Fibroblast of lung (primary cell): ENCODE measurements around the gene MAPK8. TPM values are rescaled to one million over a fixed set of nuclear protein-coding genes. Genes with fewer than 3 reads are reported as not detected.

Experiments used
- DNase-seq, 2 donors: peaks; one replicate each; pipeline versions ENCODE4 v3.0.0 to v3.0.0-alpha.2; 2010; ENCODE audit warnings: low read depth in 2 of 2
- H2AFZ ChIP-seq: 2 replicates; pipeline ENCODE4 v1.5.1; 2012; ENCODE audit warnings: low read length, control low read depth, inconsistent platforms
- H3K27ac ChIP-seq: 2 replicates; pipeline ENCODE4 v1.5.1; 2011; ENCODE audit warnings: low read length, control low read depth; ENCODE audit not compliant: insufficient read depth
- H3K27me3 ChIP-seq: 2 replicates; pipeline ENCODE4 v1.5.1; 2011; ENCODE audit warnings: mild to moderate bottlenecking, low read length; ENCODE audit not compliant: control insufficient read depth, insufficient read depth
- H3K36me3 ChIP-seq: 2 replicates; pipeline ENCODE4 v1.5.1; 2011; ENCODE audit warnings: low read length; ENCODE audit not compliant: control insufficient read depth, insufficient read depth
- H3K4me1 ChIP-seq: 2 replicates; pipeline ENCODE4 v1.5.1; 2011; ENCODE audit warnings: low read length; ENCODE audit not compliant: control insufficient read depth, insufficient read depth; ENCODE audit errors: extremely low read depth
- H3K4me2 ChIP-seq: 2 replicates; pipeline ENCODE4 v1.5.1; 2011; ENCODE audit warnings: low read length, control low read depth; ENCODE audit not compliant: insufficient read depth; ENCODE audit errors: extremely low read depth
- H3K4me3 ChIP-seq, 4 experiments: fragments of 200-600 bp in 1 of 4; sonication (generic) in 1 of 4; replicated peaks in 1 of 4; 2 replicates each; pipeline ENCODE4 v1.5.1; 2011 to 2016; ENCODE audit warnings: low read length in 4 of 4, low read depth in 3 of 4, mild to moderate bottlenecking in 3 of 4, control low read depth in 2 of 4, inconsistent platforms in 1 of 4, mixed read lengths in 1 of 4; ENCODE audit not compliant: insufficient read depth in 1 of 4; ENCODE audit errors: control extremely low read depth in 1 of 4
- H3K79me2 ChIP-seq: 2 replicates; pipeline ENCODE4 v1.5.1; 2012; ENCODE audit warnings: mild to moderate bottlenecking, low read length, inconsistent platforms; ENCODE audit not compliant: control insufficient read depth, insufficient read depth
- H3K9ac ChIP-seq: 2 replicates; pipeline ENCODE4 v1.5.1; 2011; ENCODE audit warnings: mild to moderate bottlenecking, low read length, control low read depth; ENCODE audit not compliant: insufficient read depth
- H3K9me3 ChIP-seq: 2 replicates; pipeline ENCODE4 v1.5.1; 2012; ENCODE audit warnings: low read depth, low read length; ENCODE audit not compliant: control insufficient read depth, insufficient read depth
- H4K20me1 ChIP-seq: 2 replicates; pipeline ENCODE4 v1.5.1; 2011; ENCODE audit warnings: low read length; ENCODE audit not compliant: control insufficient read depth, insufficient read depth; ENCODE audit errors: extremely low read depth
- CTCF ChIP-seq, 2 donors: IDR thresholded peaks in 1 of 2; conservative IDR thresholded peaks in 1 of 2; 1 replicate in 1 of 2; 2 replicates in 1 of 2; pipeline ENCODE4 v1.5.1; 2011 to 2012; ENCODE audit warnings: low read length in 2 of 2, control low read depth in 1 of 2, inconsistent platforms in 1 of 2, low read depth in 1 of 2, mild to moderate bottlenecking in 1 of 2
- EZH2 ChIP-seq: IDR thresholded peaks from 2 replicates; pipeline ENCODE4 v1.5.1; 2012; ENCODE audit warnings: low read length, control low read depth, mild to moderate bottlenecking; ENCODE audit errors: missing control alignments
- polyA plus RNA-seq, 2 donors: library from polyadenylated mRNA; depleted of rRNA in 1 of 2; stranded (reverse) in 1 of 2; unstranded in 1 of 2; fragments of >200 nt; gene quantifications; 2 replicates each; pipeline ENCODE4 v1.2.1, GENCODE V29; 2011 to 2012; ENCODE audit warnings: missing spikeins in 1 of 2
- total RNA-seq: library from RNA; depleted of rRNA; stranded (reverse); fragments of >200 nt; gene quantifications from 2 replicates; pipeline ENCODE4 v1.2.1, GENCODE V29; 2014

MAPK8 gene
- total and polyA plus RNA-seq, 2 donors (not counting 1 experiment from before 2014, with no cell fraction given), result 29.4 to 53.7 TPM

- H3K9me3 ChIP-seq, result no peaks in the 10 kb centered on the region
- no peaks in the 10 kb centered on the region for H3K36me3 ChIP-seq
- no peak overlapping the region for H3K4me2 ChIP-seq
- no peak for DNase-seq
- no peaks in the 10 kb centered on the region for H3K4me1 ChIP-seq
- H3K79me2 ChIP-seq, result peaks cover 17% of the 10 kb centered on the region
- H3K9ac ChIP-seq, result no peak overlapping the region
- no peak overlapping the region for H2AFZ ChIP-seq
- TF ChIP-seq EZH2 (no peak), CTCF (conservative IDR thresholded peaks at IDR 0.05 in 1 of 2, IDR thresholded peaks at IDR 0.05 in 1 of 2; ENCODE audit: low read depth in 1 of 2, low read length in 2 of 2) (no peak)
- no peak overlapping the region for H3K27ac ChIP-seq
- H4K20me1 ChIP-seq, result no peaks in the 10 kb centered on the region
- H3K4me3 ChIP-seq, result no peak overlapping the region
- no peaks in the 10 kb centered on the region for H3K27me3 ChIP-seq
Observed at GRCh38 chr10:48335788-48336187, 29.3 kb downstream of the MAPK8 start.

DNA sequence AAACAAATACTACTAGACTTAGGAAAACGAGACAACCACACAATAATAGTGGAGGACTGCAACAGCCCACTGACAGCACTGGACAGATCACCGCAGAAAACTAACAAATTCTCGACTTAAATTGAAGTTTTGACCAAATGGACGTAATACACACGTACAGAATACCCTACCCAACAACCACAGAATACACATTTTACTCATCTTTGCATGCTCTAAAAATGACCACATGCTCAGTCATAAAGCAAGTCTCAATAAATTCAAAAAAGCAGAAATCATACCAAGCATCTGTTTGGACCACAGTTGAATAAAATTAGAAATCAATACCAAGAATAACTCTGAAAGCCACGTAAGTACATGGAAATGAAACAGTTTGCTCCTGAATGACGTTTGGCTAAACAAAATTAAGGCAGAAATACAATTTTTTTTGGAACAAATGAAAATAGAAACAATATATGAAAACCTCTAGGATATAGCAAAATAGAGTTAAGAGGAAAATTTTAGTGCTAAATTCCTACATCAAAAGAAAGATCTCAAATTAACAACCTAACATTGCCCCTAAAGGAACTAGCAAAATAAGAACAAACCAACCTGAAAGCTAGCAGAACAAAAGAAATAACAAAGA lies 30.6 kb downstream of the MAPK8 start:
- H3K4me2 ChIP-seq, result no peak overlapping the region
- no peaks in the 10 kb centered on the region for H3K27me3 ChIP-seq
- no peak overlapping the region for H3K9ac ChIP-seq
- H3K9me3 ChIP-seq, result no peaks in the 10 kb centered on the region
- DNase-seq, result no peak
- peaks cover 18% of the 10 kb centered on the region for H3K79me2 ChIP-seq
- TF ChIP-seq EZH2, result no peak
- TF ChIP-seq CTCF (conservative IDR thresholded peaks at IDR 0.05 in 1 of 2, IDR thresholded peaks at IDR 0.05 in 1 of 2; ENCODE audit: low read depth in 1 of 2, low read length in 2 of 2), result no peak
- H3K36me3 ChIP-seq, result no peaks in the 10 kb centered on the region
- no peak overlapping the region for H2AFZ ChIP-seq
- H4K20me1 ChIP-seq, result no peaks in the 10 kb centered on the region
- no peak overlapping the region for H3K4me3 ChIP-seq
- H3K4me1 ChIP-seq, result no peaks in the 10 kb centered on the region
- H3K27ac ChIP-seq, result no peak overlapping the region

DNA sequence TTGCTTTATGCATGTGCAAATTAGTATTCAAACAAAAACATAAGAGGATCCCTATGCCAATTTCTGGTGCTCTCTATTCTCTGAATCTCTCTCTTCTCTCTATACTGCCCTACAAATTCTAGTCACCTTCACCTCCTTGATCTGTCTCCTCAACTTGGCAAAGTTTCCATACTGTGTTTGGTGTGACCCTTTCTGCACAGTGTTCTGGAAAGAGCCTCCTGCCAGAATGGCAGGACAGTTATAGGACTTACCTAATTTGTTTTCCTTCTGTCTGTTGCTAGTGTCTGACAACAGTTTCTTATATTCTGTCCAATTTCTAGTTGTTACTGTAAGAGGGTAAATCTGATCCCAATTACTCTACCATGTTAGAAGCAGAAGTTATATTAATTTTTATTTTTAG lies 34.3 kb downstream of the MAPK8 start:
- TF ChIP-seq CTCF (conservative IDR thresholded peaks at IDR 0.05 in 1 of 2, IDR thresholded peaks at IDR 0.05 in 1 of 2; ENCODE audit: low read depth in 1 of 2, low read length in 2 of 2), result no peak
- no peak for TF ChIP-seq EZH2
- Histone ChIP-seq H3K79me2 (peaks cover 8% of the 10 kb centered on the region), H3K4me3 (no peak overlapping the region), H2AFZ (no peak overlapping the region), H3K36me3 (no peaks in the 10 kb centered on the region), H3K9me3 (no peaks in the 10 kb centered on the region), H3K4me2 (no peak overlapping the region), H3K4me1 (peaks cover 4% of the 10 kb centered on the region), H4K20me1 (no peaks in the 10 kb centered on the region), H3K27me3 (no peaks in the 10 kb centered on the region), H3K27ac (no peak overlapping the region), H3K9ac (no peak overlapping the region)
- DNase-seq, result no peak
